Measurements from ENCODE around the gene ACADS. TPM values are rescaled to one million over a fixed set of nuclear protein-coding genes. Genes with fewer than 3 reads are reported as not detected.

The ACADS gene
- total and polyA plus RNA-seq, 11 donors: 56.7 to 213 (median 78.8) TPM

Other genes starting within 250 kb of the ACADS start
- 100 to 1,000 TPM in 8 of 9 donors, 10 to 100 TPM in 1; 92.2 to 269 (median 120) TPM for gene DYNLL1, start 229.7 kb upstream of the ACADS start, total RNA-seq
- 100 to 1,000 TPM; 164 to 320 TPM for gene DYNLL1, start 229.7 kb upstream of the ACADS start, polyA plus RNA-seq
- 10 to 100 TPM; 27.9 to 46.5 (median 36.7) TPM for gene COQ5, start 196.7 kb upstream of the ACADS start, total RNA-seq
- gene COQ5, start 196.7 kb upstream of the ACADS start, polyA plus RNA-seq: 10 to 100 TPM; 29.2 to 48.9 TPM
- 100 to 1,000 TPM; 165 to 363 (median 278) TPM for gene RNF10, start 191.5 kb upstream of the ACADS start, total RNA-seq
- 100 to 1,000 TPM; 247 to 490 TPM for gene RNF10, start 191.5 kb upstream of the ACADS start, polyA plus RNA-seq
- gene POP5, start 144.4 kb upstream of the ACADS start, total RNA-seq: 10 to 100 TPM; 20.6 to 46.6 (median 36.3) TPM
- 10 to 100 TPM; 30.9 to 55.8 TPM for gene POP5, start 144.4 kb upstream of the ACADS start, polyA plus RNA-seq
- gene CABP1, start 85.2 kb upstream of the ACADS start, total RNA-seq: 1 to 10 TPM; 2.4 to 9.1 (median 3.8) TPM
- 1 to 10 TPM; 2.9 to 9.9 TPM for gene CABP1, start 85.2 kb upstream of the ACADS start, polyA plus RNA-seq
- gene MLEC, start 38.7 kb upstream of the ACADS start, total RNA-seq: 100 to 1,000 TPM in 7 of 9 donors, 10 to 100 TPM in 2; 91.0 to 150 (median 117) TPM
- gene MLEC, start 38.7 kb upstream of the ACADS start, polyA plus RNA-seq: 100 to 1,000 TPM in 1 of 2 donors, 10 to 100 TPM in 1; 39.2 to 111 TPM
- 10 to 100 TPM in 6 of 9 donors, 1 to 10 TPM in 3; 9.1 to 12.6 (median 10.7) TPM for gene UNC119B, start 15.4 kb upstream of the ACADS start, total RNA-seq
- 10 to 100 TPM in 1 of 2 donors, 1 to 10 TPM in 1; 3.9 to 13.7 TPM for gene UNC119B, start 15.4 kb upstream of the ACADS start, polyA plus RNA-seq
- 10 to 100 TPM; 16.1 to 48.2 (median 27.0) TPM for gene SPPL3, start 178.5 kb downstream of the ACADS start, total RNA-seq
- 10 to 100 TPM in 1 of 2 donors, 1 to 10 TPM in 1; 8.2 to 16.6 TPM for gene SPPL3, start 178.5 kb downstream of the ACADS start, polyA plus RNA-seq

Measured in heart left ventricle (tissue), 11 donors.